Epithelial cell of proximal tubule (primary cell): Measurements from ENCODE around the gene SULT1A2. TPM values are rescaled to one million over a fixed set of nuclear protein-coding genes. Genes with fewer than 3 reads are reported as not detected.
"Not testable (repeated sequence)": the region's sequence is repeated elsewhere in the genome, so short reads cannot be mapped to it uniquely, and the experiment has no call there.

Experiments used
- DNase-seq: peaks from one replicate; pipeline ENCODE4 v3.0.0-alpha.2; 2011; ENCODE audit warnings: low read depth
- H3K4me3 ChIP-seq: 2 replicates; pipeline ENCODE4 v1.5.1; 2011; ENCODE audit warnings: low read depth, mild to moderate bottlenecking, low read length
- total RNA-seq: library from RNA; depleted of rRNA; stranded (reverse); fragments of >200 nt; gene quantifications from 2 replicates; pipeline ENCODE4 v1.2.3, GENCODE V29; 2015
- TF ChIP-seq, protein P1 (sequence below): conservative IDR thresholded peaks from 2 replicates; pipeline ENCODE4 v1.5.1; 2012; ENCODE audit warnings: low read depth, mild to moderate bottlenecking, low read length

The SULT1A2 gene
- total RNA-seq, 1 donor from 2014 or later: 0.17 TPM

DNA sequence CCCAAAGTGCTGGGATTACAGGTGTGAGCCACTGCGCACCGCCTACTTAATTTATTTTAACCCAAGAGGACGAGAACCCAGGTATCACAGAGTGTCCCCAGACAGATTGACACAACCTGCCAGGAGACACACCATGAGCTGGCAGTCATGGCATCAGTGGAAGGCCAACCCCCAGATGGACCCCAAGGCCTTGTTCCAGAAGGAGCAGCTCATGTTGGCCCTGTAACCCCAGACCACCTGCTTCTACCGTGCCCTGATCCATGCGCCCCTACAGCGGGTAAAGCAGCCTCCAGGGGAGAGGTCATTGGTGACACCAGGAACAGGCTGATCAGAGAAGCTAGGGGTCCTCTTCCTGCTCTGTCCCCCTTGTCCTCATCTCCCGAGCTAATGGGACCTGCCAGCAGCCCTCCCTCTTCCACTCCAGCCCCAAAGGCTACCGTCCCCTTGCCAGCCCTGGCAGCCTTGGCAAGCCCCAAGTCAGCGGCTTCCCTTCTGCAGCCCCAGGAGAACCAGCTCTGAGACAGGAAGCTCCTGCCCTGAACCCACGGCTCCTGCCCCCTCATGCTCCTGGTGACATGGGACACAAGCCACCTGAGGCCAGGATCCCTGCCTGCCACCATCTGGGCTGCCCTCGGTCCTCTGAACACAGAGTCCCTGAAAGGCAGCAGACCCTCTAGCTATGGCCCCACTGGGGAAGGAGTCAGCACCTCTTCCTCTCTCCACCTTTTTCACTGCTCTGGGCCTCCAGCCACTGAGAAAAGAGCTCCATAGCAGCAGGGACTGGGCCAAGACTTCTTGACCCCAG, 6.7 kb upstream of the SULT1A2 start:
- TF ChIP-seq, protein P1, sequence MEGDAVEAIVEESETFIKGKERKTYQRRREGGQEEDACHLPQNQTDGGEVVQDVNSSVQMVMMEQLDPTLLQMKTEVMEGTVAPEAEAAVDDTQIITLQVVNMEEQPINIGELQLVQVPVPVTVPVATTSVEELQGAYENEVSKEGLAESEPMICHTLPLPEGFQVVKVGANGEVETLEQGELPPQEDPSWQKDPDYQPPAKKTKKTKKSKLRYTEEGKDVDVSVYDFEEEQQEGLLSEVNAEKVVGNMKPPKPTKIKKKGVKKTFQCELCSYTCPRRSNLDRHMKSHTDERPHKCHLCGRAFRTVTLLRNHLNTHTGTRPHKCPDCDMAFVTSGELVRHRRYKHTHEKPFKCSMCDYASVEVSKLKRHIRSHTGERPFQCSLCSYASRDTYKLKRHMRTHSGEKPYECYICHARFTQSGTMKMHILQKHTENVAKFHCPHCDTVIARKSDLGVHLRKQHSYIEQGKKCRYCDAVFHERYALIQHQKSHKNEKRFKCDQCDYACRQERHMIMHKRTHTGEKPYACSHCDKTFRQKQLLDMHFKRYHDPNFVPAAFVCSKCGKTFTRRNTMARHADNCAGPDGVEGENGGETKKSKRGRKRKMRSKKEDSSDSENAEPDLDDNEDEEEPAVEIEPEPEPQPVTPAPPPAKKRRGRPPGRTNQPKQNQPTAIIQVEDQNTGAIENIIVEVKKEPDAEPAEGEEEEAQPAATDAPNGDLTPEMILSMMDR: no peak
- DNase-seq: no peak
- H3K4me3 ChIP-seq: no peak overlapping the region

DNA sequence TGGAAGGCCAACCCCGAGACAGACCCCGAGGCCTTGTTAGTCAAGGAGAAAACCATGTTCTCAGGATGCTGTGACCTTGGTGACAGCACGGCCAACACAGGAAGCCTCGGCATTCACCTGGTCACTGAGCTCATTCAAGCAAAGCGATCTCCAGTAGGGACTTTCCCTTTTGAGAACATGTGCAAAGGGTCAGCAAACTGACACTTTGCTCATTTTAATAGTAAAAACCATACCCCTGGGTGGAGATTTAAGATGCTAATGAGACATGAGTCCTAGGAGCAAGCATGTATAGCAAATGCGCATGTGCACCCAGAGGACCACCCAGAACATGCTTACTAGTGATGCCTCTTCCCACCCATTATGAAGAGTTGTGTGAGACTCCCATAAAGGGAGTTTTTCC, 5.7 kb upstream of the SULT1A2 start:
- no peak overlapping the region for H3K4me3 ChIP-seq
- no peak for DNase-seq
- TF ChIP-seq, protein P1: no peak

DNA sequence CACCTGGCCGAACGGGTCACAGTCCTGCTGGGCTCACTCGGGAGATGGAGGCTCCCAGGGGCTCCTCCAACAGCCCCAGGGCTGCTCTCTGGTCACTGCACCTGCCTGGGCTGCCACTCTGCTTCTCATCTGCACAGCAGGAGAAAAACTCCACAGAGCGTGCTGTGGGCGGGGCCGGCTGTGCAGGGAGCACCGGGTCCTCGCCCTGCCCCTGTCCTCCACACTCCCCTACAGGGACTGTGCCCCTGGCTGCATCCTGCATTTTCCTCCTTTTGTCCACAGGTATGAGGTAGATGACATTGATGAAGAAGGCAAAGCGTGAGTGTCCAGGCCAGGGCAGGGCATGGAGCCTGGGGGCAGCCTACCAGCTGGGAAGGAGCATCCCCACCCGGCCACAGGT, 5.2 kb upstream of the SULT1A2 start:
- not testable (repeated sequence) for H3K4me3 ChIP-seq, DNase-seq

DNA sequence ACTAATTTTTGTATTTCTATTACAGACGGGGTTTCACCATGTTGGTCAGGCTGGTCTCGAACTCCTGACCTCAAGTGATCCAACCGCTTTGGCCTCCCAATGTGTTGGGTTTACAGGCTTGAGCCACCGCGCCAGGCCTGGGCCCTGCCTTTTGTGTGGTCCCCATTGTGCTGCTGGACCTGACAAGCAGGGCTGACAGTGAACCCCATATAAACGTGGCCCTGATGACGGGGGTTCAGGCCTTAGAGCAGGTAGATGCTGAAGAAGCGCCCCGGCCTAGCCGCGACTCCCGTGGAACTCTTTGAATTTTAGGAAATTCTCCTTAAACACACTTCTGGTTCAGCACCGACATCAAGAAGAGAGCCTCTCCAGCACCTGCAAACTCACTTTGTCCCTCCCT, 4.7 kb upstream of the SULT1A2 start:
- DNase-seq, H3K4me3 ChIP-seq: not testable (repeated sequence)

DNA sequence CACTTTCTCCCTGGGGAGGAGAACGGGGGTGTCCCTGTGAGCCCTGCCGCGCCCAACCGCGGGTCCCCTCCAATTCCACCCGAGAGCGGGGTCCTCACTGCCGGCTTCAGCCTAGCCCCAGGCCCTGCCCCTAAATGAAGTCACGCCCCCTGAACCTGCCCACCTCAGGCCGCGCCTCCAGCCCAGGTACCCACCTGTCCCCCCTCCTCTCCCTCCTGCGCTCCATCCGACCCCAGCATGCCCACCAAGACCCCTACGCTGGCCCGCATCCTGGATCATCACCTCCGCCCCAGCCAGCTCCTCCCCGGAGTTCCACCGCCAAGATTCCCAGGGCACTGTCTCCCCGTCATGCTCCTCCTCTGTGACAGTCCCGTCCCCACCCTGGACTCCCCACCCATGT, 4.1 kb upstream of the SULT1A2 start:
- not testable (repeated sequence) for H3K4me3 ChIP-seq

DNA sequence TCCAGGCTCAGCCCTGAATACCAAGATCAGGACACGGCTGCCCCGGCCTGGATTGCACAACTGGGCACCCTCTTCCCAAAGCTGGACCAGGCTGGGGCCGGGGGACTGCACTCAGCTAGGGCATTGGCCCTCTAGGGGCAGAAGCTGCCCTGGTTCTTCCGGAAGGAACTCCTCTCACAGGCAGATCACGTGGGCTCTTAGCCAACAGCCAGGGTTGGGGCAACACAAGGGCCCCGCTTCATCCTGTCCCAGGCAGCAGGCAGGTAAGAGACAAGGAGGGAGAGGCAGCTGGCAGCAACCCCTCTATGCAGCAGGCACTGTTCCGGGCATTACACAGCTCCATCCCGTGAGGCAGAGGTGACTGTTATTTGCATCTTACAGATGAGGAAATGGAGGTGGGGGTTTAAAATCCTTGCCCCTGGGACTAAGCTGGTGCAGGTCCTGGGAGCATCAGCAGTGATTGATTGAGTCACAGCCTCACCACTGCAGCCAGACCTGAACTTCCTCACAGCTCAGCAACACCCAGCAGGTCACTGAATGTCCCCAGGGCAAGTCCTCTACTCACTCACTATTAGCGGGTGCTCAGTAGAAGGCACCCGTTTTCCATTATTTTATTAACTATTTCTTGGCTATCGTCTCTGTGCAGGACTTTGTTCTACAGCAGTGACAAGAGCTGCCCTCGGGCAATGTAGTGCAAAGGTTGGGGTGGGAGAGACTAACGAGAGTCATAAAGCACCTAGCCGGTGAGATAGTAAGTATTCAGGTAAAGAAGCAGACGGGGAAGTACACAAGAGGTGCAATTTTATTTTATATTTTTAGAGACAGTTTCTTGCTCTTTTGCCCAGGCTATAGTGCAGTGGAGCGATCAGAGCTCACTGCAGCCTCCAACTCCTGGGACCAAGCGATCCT, 2.8 kb upstream of the SULT1A2 start:
- not testable (repeated sequence) for DNase-seq, H3K4me3 ChIP-seq

More for the DNA sequence above, 4.1 kb upstream of the SULT1A2 start:
- DNase-seq: not testable (repeated sequence)

DNA sequence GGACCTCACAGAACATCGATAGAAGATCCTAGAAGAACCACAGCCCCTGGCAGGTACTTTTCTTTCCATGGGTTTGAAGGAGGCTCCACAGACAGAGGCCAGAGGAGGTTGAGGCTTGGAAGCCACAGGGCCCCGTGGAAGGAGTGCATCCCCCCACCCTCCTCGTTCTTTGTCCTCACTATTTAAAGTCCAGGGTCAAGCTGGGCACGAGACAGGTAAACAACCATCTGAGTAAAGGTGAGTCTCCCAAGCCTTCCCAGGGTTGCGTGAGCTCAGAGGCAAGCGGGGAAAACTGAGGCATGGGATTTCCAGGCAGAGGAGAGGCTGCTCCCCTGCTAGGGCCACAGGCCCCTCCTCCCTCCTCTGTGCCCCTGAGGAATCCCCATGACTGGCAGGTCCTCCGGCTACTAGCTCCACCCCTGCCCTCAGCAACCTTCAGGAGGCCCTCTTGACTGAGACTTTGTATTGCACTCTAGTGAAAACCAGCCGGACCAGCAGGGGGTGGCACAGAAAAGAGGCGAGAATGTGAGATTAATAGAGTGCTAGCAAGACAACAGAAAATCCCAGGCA, 927 bp upstream of the SULT1A2 start:
- TF ChIP-seq, protein P1: peak; percentile 7
- no peak overlapping the region for H3K4me3 ChIP-seq
- DNase-seq: no peak

DNA sequence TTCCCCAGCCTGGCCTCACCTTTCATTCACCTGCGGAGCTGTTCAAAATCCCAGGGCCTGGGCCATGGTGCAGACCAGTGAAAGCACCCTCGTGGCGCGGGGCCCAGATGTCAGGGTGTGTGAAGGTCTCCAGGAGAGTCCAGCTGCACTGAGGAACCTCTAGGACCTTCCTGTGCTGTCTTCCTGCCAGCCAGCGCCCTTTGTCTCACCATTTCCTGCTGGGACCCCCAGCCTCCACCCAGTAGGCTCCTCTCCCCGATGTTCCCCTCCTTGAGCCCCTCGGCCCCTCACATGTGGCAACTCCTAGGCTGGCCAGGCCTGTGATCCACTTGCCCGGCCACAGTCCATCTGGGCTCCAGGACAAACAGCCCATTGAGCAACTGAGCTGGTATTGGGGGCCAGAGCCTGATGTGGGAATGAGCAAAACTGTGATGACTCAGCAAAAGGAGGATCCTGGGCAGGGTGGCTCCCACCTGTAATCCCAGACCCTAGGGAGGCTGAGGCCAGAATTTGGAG, 677 bp downstream of the SULT1A2 start:
- DNase-seq: no peak
- H3K4me3 ChIP-seq: no peak overlapping the region
- TF ChIP-seq, protein P1: no peak

DNA sequence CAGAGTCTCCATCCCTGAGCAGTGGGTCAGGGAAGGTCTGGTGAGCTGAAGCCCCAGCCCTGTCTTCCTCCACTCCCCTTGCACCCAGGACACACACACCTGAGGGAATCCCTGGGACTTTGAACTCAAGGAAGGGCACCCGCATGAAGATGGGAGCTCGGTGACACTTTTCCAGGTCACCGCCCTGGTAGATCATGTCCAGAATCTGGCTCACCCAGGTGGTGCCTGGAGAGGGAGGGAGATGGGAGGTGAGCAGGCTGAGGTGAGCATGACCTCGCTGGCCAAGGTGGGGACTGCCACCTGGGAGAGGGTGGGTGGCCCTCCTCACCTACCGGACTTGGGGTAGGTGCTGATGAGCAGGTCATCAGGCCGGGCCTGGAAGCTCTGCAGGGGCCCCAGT, 1.4 kb downstream of the SULT1A2 start:
- H3K4me3 ChIP-seq: not testable (repeated sequence)

More for the DNA sequence above, 1.4 kb downstream of the SULT1A2 start:
- DNase-seq: not testable (repeated sequence)
